ENCODE data around the gene DUSP22. TPM values are rescaled to one million over a fixed set of nuclear protein-coding genes. Genes with fewer than 3 reads are reported as not detected.

The DUSP22 gene
- total and polyA plus RNA-seq, 2 experiments from 2014 or later, result 12.8 to 36.8 TPM

GRCh38 chr6:346386-347030, 54.2 kb downstream of the DUSP22 start (continued):
- no peak for TF ChIP-seq ZNF114 (CRISPR knock-in tag; IDR thresholded peaks at IDR 0.05)

DNA sequence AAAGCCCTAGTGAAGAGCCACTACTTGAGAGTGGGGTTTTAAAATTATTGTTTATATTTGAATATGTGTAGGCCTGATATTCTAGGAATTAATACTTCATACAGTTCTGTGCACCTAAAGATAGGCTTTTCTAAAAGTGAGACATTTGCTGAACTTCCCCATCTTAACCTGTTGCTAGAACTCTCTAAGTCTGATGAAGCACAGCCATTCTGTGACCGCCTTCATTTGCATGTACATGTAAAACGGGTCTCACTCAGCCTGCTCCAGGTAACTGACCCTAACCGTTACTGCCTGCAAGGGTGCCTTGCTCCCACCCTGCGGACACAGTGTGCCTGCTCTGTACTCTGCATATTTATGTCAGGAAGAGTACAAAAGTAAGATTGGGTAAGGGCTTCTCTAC, 54.9 kb downstream of the DUSP22 start:
- DNase-seq (ENCODE audit: low spot score) (no peak), ATAC-seq (no peak)
- no peak overlapping the region for H3K27ac ChIP-seq (ENCODE audit: low read depth)
- Mint-ChIP-seq H3K36me3 (ENCODE audit: low read depth) (peaks cover 39% of the 10 kb centered on the region), H3K9me3 (peaks cover 98% of the 10 kb centered on the region), H3K4me3 (no peak overlapping the region), H3K4me1 (peaks cover 9% of the 10 kb centered on the region; the same call in 2 of the 3 replicates), H3K27ac (no peak overlapping the region), H3K27me3 (ENCODE audit: insufficient read depth, low read depth, poor library complexity) (no peaks in the 10 kb centered on the region)
- TF ChIP-seq NANOG (IDR thresholded peaks at IDR 0.05; ENCODE audit: borderline replicate concordance), result no peak
- no peak for TF ChIP-seq ZNF114 (CRISPR knock-in tag; IDR thresholded peaks at IDR 0.05)
- TF ChIP-seq EZH2 (IDR thresholded peaks at IDR 0.05; ENCODE audit: low read depth, unreplicated experiment), result no peak
- TF ChIP-seq JUNB (IDR thresholded peaks at IDR 0.05; ENCODE audit: unreplicated experiment), result no peak
- no peak for TF ChIP-seq POLR2AphosphoS5 (IDR thresholded peaks at IDR 0.05; ENCODE audit: low read depth)
- TF ChIP-seq, protein P1, sequence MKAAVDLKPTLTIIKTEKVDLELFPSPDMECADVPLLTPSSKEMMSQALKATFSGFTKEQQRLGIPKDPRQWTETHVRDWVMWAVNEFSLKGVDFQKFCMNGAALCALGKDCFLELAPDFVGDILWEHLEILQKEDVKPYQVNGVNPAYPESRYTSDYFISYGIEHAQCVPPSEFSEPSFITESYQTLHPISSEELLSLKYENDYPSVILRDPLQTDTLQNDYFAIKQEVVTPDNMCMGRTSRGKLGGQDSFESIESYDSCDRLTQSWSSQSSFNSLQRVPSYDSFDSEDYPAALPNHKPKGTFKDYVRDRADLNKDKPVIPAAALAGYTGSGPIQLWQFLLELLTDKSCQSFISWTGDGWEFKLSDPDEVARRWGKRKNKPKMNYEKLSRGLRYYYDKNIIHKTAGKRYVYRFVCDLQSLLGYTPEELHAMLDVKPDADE (IDR thresholded peaks at IDR 0.05), result no peak
- TF ChIP-seq, protein P2, sequence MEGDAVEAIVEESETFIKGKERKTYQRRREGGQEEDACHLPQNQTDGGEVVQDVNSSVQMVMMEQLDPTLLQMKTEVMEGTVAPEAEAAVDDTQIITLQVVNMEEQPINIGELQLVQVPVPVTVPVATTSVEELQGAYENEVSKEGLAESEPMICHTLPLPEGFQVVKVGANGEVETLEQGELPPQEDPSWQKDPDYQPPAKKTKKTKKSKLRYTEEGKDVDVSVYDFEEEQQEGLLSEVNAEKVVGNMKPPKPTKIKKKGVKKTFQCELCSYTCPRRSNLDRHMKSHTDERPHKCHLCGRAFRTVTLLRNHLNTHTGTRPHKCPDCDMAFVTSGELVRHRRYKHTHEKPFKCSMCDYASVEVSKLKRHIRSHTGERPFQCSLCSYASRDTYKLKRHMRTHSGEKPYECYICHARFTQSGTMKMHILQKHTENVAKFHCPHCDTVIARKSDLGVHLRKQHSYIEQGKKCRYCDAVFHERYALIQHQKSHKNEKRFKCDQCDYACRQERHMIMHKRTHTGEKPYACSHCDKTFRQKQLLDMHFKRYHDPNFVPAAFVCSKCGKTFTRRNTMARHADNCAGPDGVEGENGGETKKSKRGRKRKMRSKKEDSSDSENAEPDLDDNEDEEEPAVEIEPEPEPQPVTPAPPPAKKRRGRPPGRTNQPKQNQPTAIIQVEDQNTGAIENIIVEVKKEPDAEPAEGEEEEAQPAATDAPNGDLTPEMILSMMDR (conservative IDR thresholded peaks at IDR 0.05; ENCODE audit: low read depth in 2 of 2), result no peak
- TF ChIP-seq STAT1 (IDR thresholded peaks at IDR 0.05; ENCODE audit: unreplicated experiment), result no peak
- no peak for TF ChIP-seq EZH2phosphoT487 (IDR thresholded peaks at IDR 0.05; ENCODE audit: unreplicated experiment)
- no peak for TF ChIP-seq ZNF331 (CRISPR knock-in tag; IDR thresholded peaks at IDR 0.05; ENCODE audit: low read depth)
- no peak for TF ChIP-seq CREB1 (CRISPR knock-in tag; IDR thresholded peaks at IDR 0.05; ENCODE audit: low read depth)
- no peak overlapping the region for H2AFZ ChIP-seq
- no peaks in the 10 kb centered on the region for H3K79me2 ChIP-seq (replicated peaks; ENCODE audit: insufficient read depth)
- no peak overlapping the region for H3K4me2 ChIP-seq
- H3K36me3 ChIP-seq (ENCODE audit: insufficient read depth), result peaks cover 4% of the 10 kb centered on the region
- peaks cover 7% of the 10 kb centered on the region for H4K20me1 ChIP-seq (replicated peaks; ENCODE audit: insufficient read depth)
- H3K4me1 ChIP-seq (ENCODE audit: insufficient read depth), result no peaks in the 10 kb centered on the region
- H3K27me3 ChIP-seq (ENCODE audit: insufficient read depth), result no peaks in the 10 kb centered on the region
- H3K9me2 ChIP-seq (ENCODE audit: insufficient read depth), result no peaks in the 10 kb centered on the region
- no peaks in the 10 kb centered on the region for H3F3A ChIP-seq (replicated peaks; ENCODE audit: low read depth)
- H3K4me3 ChIP-seq, result no peak overlapping the region
